GM21526 (cell line): ENCODE results near the gene TCF7L1.

Source experiments
- ATAC-seq: cut with Tn5 transposase; IDR thresholded peaks from one replicate; pipeline ENCODE4 v1.9.1; 2021; ENCODE audit warnings: moderate library complexity; ENCODE audit not compliant: unreplicated experiment, low FRiP score

The TCF7L1 gene

GRCh38 chr2:85273738-85274731, 140.8 kb downstream of the TCF7L1 start:
- no peak for ATAC-seq

GRCh38 chr2:85275984-85276540, 142.9 kb downstream of the TCF7L1 start:
- no peak for ATAC-seq

- ATAC-seq = no peak
Measured at GRCh38 chr2:85276571-85277118, 143.5 kb downstream of the TCF7L1 start.

- no peak for ATAC-seq
Measured at GRCh38 chr2:85277416-85278158, 144.4 kb downstream of the TCF7L1 start.

- ATAC-seq = no peak
Measured at GRCh38 chr2:85278361-85278760, 145.2 kb downstream of the TCF7L1 start.

GRCh38 chr2:85281553-85281952, 148.4 kb downstream of the TCF7L1 start:
- no peak for ATAC-seq

GRCh38 chr2:85282914-85283313, 149.7 kb downstream of the TCF7L1 start:
- ATAC-seq = no peak

GRCh38 chr2:85283641-85284040, 150.4 kb downstream of the TCF7L1 start:
- no peak for ATAC-seq

- ATAC-seq = no peak
Measured at GRCh38 chr2:85286918-85287317, 153.7 kb downstream of the TCF7L1 start.

GRCh38 chr2:85287721-85288120, 154.5 kb downstream of the TCF7L1 start:
- no peak for ATAC-seq

- no peak for ATAC-seq
Measured at GRCh38 chr2:85288244-85288725, 155.1 kb downstream of the TCF7L1 start.

GRCh38 chr2:85291425-85292023, 158.3 kb downstream of the TCF7L1 start:
- no peak for ATAC-seq

GRCh38 chr2:85302121-85302520, 168.9 kb downstream of the TCF7L1 start:
- no peak for ATAC-seq

GRCh38 chr2:85303780-85304531, 170.8 kb downstream of the TCF7L1 start:
- ATAC-seq = no peak

- no peak for ATAC-seq
Measured at GRCh38 chr2:85307527-85307897, 174.3 kb downstream of the TCF7L1 start.

GRCh38 chr2:85308201-85308600, 175.0 kb downstream of the TCF7L1 start:
- ATAC-seq = no peak

- no peak for ATAC-seq
Measured at GRCh38 chr2:85308896-85309555, 175.8 kb downstream of the TCF7L1 start.

GRCh38 chr2:85309699-85310321, 176.6 kb downstream of the TCF7L1 start:
- no peak for ATAC-seq

- no peak for ATAC-seq
Measured at GRCh38 chr2:85310330-85310729, 177.1 kb downstream of the TCF7L1 start.
